PFSK-1 (cell line): ENCODE data around the gene MYRF.

Experiments
- POLR2AphosphoS5 ChIP-seq: IDR thresholded peaks from 2 replicates; pipeline ENCODE4 v1.6.1; 2012; ENCODE audit warnings: low read depth, mild to moderate bottlenecking, control low read depth, low read length, moderate library complexity
- SIN3A ChIP-seq: IDR thresholded peaks from 2 replicates; pipeline ENCODE4 v1.6.1; 2012; ENCODE audit warnings: mild to moderate bottlenecking, low read length, moderate library complexity, borderline replicate concordance; ENCODE audit not compliant: insufficient read depth
- TAF1 ChIP-seq: IDR thresholded peaks from 2 replicates; pipeline ENCODE4 v1.6.1; 2012; ENCODE audit warnings: low read length, control low read depth, borderline replicate concordance; ENCODE audit not compliant: insufficient read depth

DNA sequence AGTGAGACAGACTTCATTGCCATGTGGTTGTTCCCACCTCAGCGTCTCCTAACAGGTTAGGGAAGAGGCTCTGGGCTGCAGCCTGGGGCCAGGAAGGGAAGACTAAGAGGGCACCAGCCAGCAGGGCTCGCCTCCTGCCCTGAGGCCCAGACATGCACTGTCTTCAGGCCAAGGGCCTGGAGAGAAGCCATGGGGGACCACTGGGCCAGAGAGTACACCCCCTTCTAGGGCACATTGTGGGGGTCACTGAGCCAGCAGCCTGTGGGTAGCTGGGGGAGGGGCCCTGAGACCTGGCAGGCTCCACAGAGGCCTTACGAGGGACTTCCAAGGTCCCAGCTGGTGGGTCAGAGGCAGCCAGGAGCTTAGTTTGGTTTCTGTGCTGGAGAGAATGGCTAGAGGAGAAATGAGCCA, 25.0 kb upstream of the MYRF start:
- TF ChIP-seq POLR2AphosphoS5, result no peak
- TF ChIP-seq TAF1, result no peak
- no peak for TF ChIP-seq SIN3A
